Endothelial cell of umbilical vein (primary cell): ENCODE results near the gene BCAS4.

Source experiments
- CTCF ChIP-seq, 2 donors: IDR thresholded peaks; 1 replicate in 1 of 2; 2 replicates in 1 of 2; pipeline ENCODE4 v1.5.1; 2011; ENCODE audit warnings: low read length in 2 of 2, mild to moderate bottlenecking in 2 of 2, moderate library complexity in 2 of 2, control low read depth in 1 of 2, inconsistent platforms in 1 of 2, low read depth in 1 of 2; ENCODE audit not compliant: insufficient read depth in 1 of 2; ENCODE audit errors: extremely low read depth in 1 of 2
- EZH2 ChIP-seq: IDR thresholded peaks from 2 replicates; pipeline ENCODE4 v1.6.1; 2012; ENCODE audit warnings: borderline replicate concordance, low read depth, mild to moderate bottlenecking, moderate library complexity, low read length, inconsistent platforms; ENCODE audit not compliant: severe bottlenecking
- MAX ChIP-seq: IDR thresholded peaks from 2 replicates; pipeline ENCODE4 v1.6.1; 2011; ENCODE audit not compliant: insufficient read depth, insufficient read length
- MYC ChIP-seq: IDR thresholded peaks from one replicate; pipeline ENCODE4 v1.6.1; 2011; ENCODE audit warnings: mild to moderate bottlenecking, low read depth, low read length
- POLR2A ChIP-seq: IDR thresholded peaks from 2 replicates; pipeline ENCODE4 v1.6.1; 2012; ENCODE audit warnings: low read depth, mild to moderate bottlenecking, control low read depth, low read length
- POLR2AphosphoS5 ChIP-seq: IDR thresholded peaks from 2 replicates; pipeline ENCODE4 v1.6.1; 2012; ENCODE audit warnings: low read depth, mild to moderate bottlenecking, control low read depth, low read length, moderate library complexity; ENCODE audit not compliant: insufficient read depth

GRCh38 chr20:50837532-50838321 is 42.9 kb downstream of the BCAS4 start:
- TF ChIP-seq CTCF (IDR thresholded peaks at IDR 0.05; ENCODE audit: extremely low read depth in 1 of 2, insufficient read depth in 1 of 2, low read depth in 1 of 2, low read length in 2 of 2) (no peak), MYC (no peak), POLR2A (no peak), MAX (no peak), EZH2 (no peak), POLR2AphosphoS5 (no peak)
